Esophagus squamous epithelium (tissue), 5 donors: ENCODE measurements around the gene JAK3. TPM values are rescaled to one million over a fixed set of nuclear protein-coding genes. Genes with fewer than 3 reads are reported as not detected.

Source experiments
- DNase-seq: peaks from one replicate; lab custom pipeline; 2025; lab: John Stamatoyannopoulos, UW
- H3K27ac ChIP-seq, 4 donors: fragments of 200-600 bp; sonication (generic); one replicate each; pipeline ENCODE4 v1.5.1; 2016 to 2019; ENCODE audit warnings: mild to moderate bottlenecking in 1 of 4
- H3K27me3 ChIP-seq, 4 donors: fragments of 200-600 bp; sonication (generic); 1 replicate in 3 of 4; 2 replicates in 1 of 4; pipeline versions ENCODE4 v1.5.1 to v1.6.0; 2017 to 2021; ENCODE audit warnings: antibody characterized with exemption in 1 of 4
- H3K36me3 ChIP-seq, 3 donors: fragments of 200-600 bp; sonication (generic); one replicate each; pipeline ENCODE4 v1.5.1; 2016 to 2019
- H3K4me1 ChIP-seq, 3 donors: fragments of 200-600 bp; sonication (generic); one replicate each; pipeline ENCODE4 v1.5.1; 2017 to 2019
- H3K4me3 ChIP-seq, 4 donors: fragments of 200-600 bp; sonication (generic); 1 replicate in 3 of 4; 2 replicates in 1 of 4; pipeline ENCODE4 v1.5.1; 2016 to 2019; ENCODE audit warnings: mild to moderate bottlenecking in 2 of 4, moderate library complexity in 1 of 4
- H3K9me3 ChIP-seq, 3 donors: fragments of 200-600 bp; sonication (generic); one replicate each; pipeline ENCODE4 v1.5.1; 2016 to 2019
- POLR2A ChIP-seq, 4 donors: fragments of 450-650 bp; IDR thresholded peaks; one replicate each; pipeline ENCODE4 v1.6.1; 2017; ENCODE audit warnings: antibody characterized with exemption in 4 of 4, mild to moderate bottlenecking in 4 of 4, moderate library complexity in 3 of 4
- WGBS, 2 donors: methylation state at CpG; one replicate each; pipeline ENCODE4 v1.1.5; 2018; 5-methylcytosine and 5-hydroxymethylcytosine counted together
- intact Hi-C: fragments of 100-400 bp; cut with DNase I; formaldehyde crosslinking; loops from one replicate; pipeline ENCODE4 v1.15.0; 2022
- total RNA-seq, 4 donors: library from RNA; depleted of rRNA; stranded (reverse); fragments of >200 nt; gene quantifications; one replicate each; pipeline ENCODE4 v1.1.0, GENCODE V29; 2016
- TF ChIP-seq, protein P1 (sequence below), 6 experiments: fragments of 450-650 bp in 4 of 6; fragments of 200-600 bp in 2 of 6; sonication (generic) in 2 of 6; IDR thresholded peaks; one replicate each; pipeline ENCODE4 v1.5.1; 2016 to 2019; ENCODE audit warnings: antibody characterized with exemption in 6 of 6, mild to moderate bottlenecking in 4 of 6, moderate library complexity in 4 of 6
- donor health status: DM: yes; HTN: yes; CAD: no.

The JAK3 gene
- total RNA-seq, 4 donors from 2014 or later = 0.87 to 6.5 (median 4.6) TPM

DNA sequence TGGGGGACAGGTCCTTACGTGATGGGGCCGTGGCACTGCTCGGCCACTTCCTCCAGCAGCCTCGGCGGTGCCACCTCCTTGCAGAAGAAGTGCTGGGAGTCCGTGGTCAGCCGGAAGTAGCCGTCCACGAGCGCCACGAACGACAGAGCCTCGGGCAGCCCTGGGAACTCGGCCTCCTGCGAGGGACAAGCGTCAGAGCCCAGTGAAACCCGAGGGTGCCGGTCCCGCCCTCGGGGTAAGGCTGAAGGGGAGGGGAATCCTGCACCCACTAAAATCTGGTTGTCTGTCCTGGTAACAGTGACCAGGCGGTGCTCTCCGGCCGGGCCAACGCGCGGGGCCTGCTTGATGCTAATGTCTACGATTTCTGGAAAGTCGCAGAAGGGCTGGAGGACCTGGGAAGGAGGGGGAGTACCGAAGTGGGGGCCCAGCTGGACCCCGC lies 6.4 kb downstream of the JAK3 start:
- H3K4me1 ChIP-seq = peaks cover 10 to 41% (median 10%) of the 10 kb centered on the region in 3 donors
- TF ChIP-seq, protein P1, sequence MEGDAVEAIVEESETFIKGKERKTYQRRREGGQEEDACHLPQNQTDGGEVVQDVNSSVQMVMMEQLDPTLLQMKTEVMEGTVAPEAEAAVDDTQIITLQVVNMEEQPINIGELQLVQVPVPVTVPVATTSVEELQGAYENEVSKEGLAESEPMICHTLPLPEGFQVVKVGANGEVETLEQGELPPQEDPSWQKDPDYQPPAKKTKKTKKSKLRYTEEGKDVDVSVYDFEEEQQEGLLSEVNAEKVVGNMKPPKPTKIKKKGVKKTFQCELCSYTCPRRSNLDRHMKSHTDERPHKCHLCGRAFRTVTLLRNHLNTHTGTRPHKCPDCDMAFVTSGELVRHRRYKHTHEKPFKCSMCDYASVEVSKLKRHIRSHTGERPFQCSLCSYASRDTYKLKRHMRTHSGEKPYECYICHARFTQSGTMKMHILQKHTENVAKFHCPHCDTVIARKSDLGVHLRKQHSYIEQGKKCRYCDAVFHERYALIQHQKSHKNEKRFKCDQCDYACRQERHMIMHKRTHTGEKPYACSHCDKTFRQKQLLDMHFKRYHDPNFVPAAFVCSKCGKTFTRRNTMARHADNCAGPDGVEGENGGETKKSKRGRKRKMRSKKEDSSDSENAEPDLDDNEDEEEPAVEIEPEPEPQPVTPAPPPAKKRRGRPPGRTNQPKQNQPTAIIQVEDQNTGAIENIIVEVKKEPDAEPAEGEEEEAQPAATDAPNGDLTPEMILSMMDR (IDR thresholded peaks at IDR 0.05) = no peak
- no peak for TF ChIP-seq POLR2A (IDR thresholded peaks at IDR 0.05)
- no peak for DNase-seq
- H3K27me3 ChIP-seq = peaks cover 0 to 56% (median 0%) of the 10 kb centered on the region in 4 donors
- WGBS, 2 donors = 17 to 38% methylated on average over 4 to 10 of the region's 30 CpGs
- intact Hi-C loops = no loop called here
- peaks cover 0 to 23% (median 0%) of the 10 kb centered on the region in 3 donors for H3K36me3 ChIP-seq
- H3K4me3 ChIP-seq = peak overlapping the region in 3 of 4 donors; percentile 25 to 63 (median 42)
- H3K27ac ChIP-seq = peak overlapping the region in 1 of 4 donors; percentile 39
- H3K9me3 ChIP-seq = no peaks in the 10 kb centered on the region

DNA sequence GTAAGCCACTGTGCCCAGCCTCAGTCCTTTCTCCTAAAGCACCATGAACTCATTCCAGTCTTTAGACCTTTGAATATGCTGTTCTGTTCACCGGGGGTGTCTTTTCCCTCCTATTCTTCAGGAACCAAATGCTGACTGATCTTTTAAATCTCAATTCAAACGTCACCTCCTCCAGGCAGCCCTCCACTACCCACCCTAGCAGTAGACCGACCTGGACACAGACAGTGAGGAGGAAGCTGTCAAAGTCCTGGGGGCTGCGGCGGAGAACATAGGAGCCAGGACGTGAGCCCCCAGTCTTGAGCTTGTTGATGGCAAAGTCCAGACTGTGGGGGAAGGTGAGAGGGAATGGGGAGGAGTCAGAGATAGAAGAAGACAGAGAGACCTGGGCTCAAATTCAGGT lies 7.8 kb downstream of the JAK3 start:
- intact Hi-C loops = no loop called here

GRCh38 chr19:17837972-17838371 lies 9.8 kb downstream of the JAK3 start:
- Histone ChIP-seq H3K9me3 (no peaks in the 10 kb centered on the region), H3K27ac (no peak overlapping the region), H3K27me3 (peaks cover 0 to 35% (median 0%) of the 10 kb centered on the region in 4 donors), H3K36me3 (peaks cover 0 to 32% (median 0%) of the 10 kb centered on the region in 3 donors), H3K4me1 (peaks cover 10 to 18% (median 10%) of the 10 kb centered on the region in 3 donors), H3K4me3 (no peak overlapping the region)
- no peak for DNase-seq
- WGBS, 2 donors = 92 to 95% methylated on average over 6 to 7 of the region's 7 CpGs
- intact Hi-C loops = no loop called here
- TF ChIP-seq, protein P1 (IDR thresholded peaks at IDR 0.05) = no peak
- no peak for TF ChIP-seq POLR2A (IDR thresholded peaks at IDR 0.05)

More for the DNA sequence above, 7.8 kb downstream of the JAK3 start:
- Histone ChIP-seq H3K4me1 (peaks cover 10 to 33% (median 10%) of the 10 kb centered on the region in 3 donors), H3K9me3 (no peaks in the 10 kb centered on the region), H3K27me3 (peaks cover 0 to 48% (median 0%) of the 10 kb centered on the region in 4 donors), H3K27ac (no peak overlapping the region), H3K36me3 (peaks cover 0 to 31% (median 0%) of the 10 kb centered on the region in 3 donors), H3K4me3 (no peak overlapping the region)
- no peak for DNase-seq
- 53 to 79% methylated on average over 3 to 6 of the region's 6 CpGs for WGBS, 2 donors
- TF ChIP-seq, protein P1 (IDR thresholded peaks at IDR 0.05) = no peak
- no peak for TF ChIP-seq POLR2A (IDR thresholded peaks at IDR 0.05)

DNA sequence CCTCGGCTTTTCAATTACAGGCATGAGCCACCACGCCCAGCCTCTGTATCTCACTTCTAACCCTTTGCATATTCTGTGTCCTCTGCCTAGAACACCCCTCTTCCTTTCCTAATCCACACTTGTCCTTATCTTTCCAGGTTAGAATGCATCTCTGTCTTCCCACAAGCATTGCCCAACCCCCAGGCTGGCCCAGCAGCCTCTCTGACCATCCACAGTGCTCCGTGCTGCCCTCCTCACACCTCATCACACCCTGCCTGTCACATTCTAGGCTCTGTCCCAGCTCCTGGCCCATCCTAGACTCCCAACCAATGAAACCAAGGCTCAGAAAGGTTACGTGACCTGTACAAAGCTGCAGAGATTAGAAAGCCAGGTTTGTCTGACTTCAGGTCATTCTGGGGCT lies 11.3 kb downstream of the JAK3 start:
- H3K9me3 ChIP-seq = no peaks in the 10 kb centered on the region
- H3K27me3 ChIP-seq = peaks cover 0 to 35% (median 0%) of the 10 kb centered on the region in 4 donors
- no peak overlapping the region for H3K4me3 ChIP-seq
- intact Hi-C loops = no loop called here
- DNase-seq = no peak
- peaks cover 0 to 45% (median 0%) of the 10 kb centered on the region in 3 donors for H3K36me3 ChIP-seq
- H3K4me1 ChIP-seq = peaks cover 0 to 6% (median 2%) of the 10 kb centered on the region in 3 donors
- no peak overlapping the region for H3K27ac ChIP-seq
- TF ChIP-seq, protein P1 (IDR thresholded peaks at IDR 0.05) = no peak
- no peak for TF ChIP-seq POLR2A (IDR thresholded peaks at IDR 0.05)
- 55 to 65% methylated on average over 3 of the region's 4 CpGs for WGBS, 2 donors

- H3K4me3 ChIP-seq = no peak overlapping the region
- no peak for DNase-seq
- intact Hi-C loops = no loop called here
- peaks cover 0 to 42% (median 0%) of the 10 kb centered on the region in 3 donors for H3K36me3 ChIP-seq
- no peaks in the 10 kb centered on the region for H3K9me3 ChIP-seq
- 54 to 58% methylated on average over 6 to 8 of the region's 8 CpGs for WGBS, 2 donors
- H3K4me1 ChIP-seq = peaks cover 0 to 14% (median 9%) of the 10 kb centered on the region in 3 donors
- H3K27ac ChIP-seq = no peak overlapping the region
- TF ChIP-seq POLR2A (IDR thresholded peaks at IDR 0.05) = no peak
- TF ChIP-seq, protein P1 (IDR thresholded peaks at IDR 0.05) = no peak
- peaks cover 0 to 36% (median 0%) of the 10 kb centered on the region in 4 donors for H3K27me3 ChIP-seq
Observed at GRCh38 chr19:17835182-17836006, 12.4 kb downstream of the JAK3 start.
